Dendritic cell treated with granulocyte-macrophage colony-stimulating factor and Interleukin-4, amounts not matched to agents 40 ng/mL and 50 ng/mL, for 4 days (primary cell): ENCODE measurements around the gene SRRM1.
"Not testable (repeated sequence)": the region's sequence is repeated elsewhere in the genome, so short reads cannot be mapped to it uniquely, and the experiment has no call there.

Experiments
- H3K27ac Mint-ChIP-seq: one replicate; pipeline ENCODE4 v1.8.0; 2022; ENCODE audit warnings: mild to moderate bottlenecking, mixed read lengths
- H3K27me3 Mint-ChIP-seq: one replicate; pipeline ENCODE4 v1.8.0; 2022; ENCODE audit warnings: mild to moderate bottlenecking, mixed read lengths
- H3K36me3 Mint-ChIP-seq: one replicate; pipeline ENCODE4 v1.8.0; 2022; ENCODE audit warnings: low read depth, mixed read lengths
- H3K4me1 Mint-ChIP-seq: one replicate; pipeline ENCODE4 v1.8.0; 2022; ENCODE audit warnings: low read depth, mixed read lengths
- H3K4me3 Mint-ChIP-seq: one replicate; pipeline ENCODE4 v1.8.0; 2022; ENCODE audit warnings: mild to moderate bottlenecking, moderate library complexity, mixed read lengths
- H3K9me3 Mint-ChIP-seq: one replicate; pipeline ENCODE4 v1.8.0; 2022; ENCODE audit warnings: mixed read lengths
- intact Hi-C: fragments of 100-400 bp; cut with micrococcal nuclease; formaldehyde crosslinking; loops from one replicate; pipeline ENCODE4 v1.15.0; 2022

Gene SRRM1

GRCh38 chr1:24707687-24708086, 64.6 kb downstream of the SRRM1 start:
- no peaks in the 10 kb centered on the region for H3K27me3 Mint-ChIP-seq
- intact Hi-C loops, result loop anchor here (2.0 kb wide), 1 partner anchor 39 kb away; no protein-coding TSS in a partner anchor
- H3K4me3 Mint-ChIP-seq, result no peak overlapping the region
- H3K27ac Mint-ChIP-seq, result peak overlapping the region; percentile 92
- H3K9me3 Mint-ChIP-seq, result no peaks in the 10 kb centered on the region
- no peaks in the 10 kb centered on the region for H3K36me3 Mint-ChIP-seq
- peaks cover 49% of the 10 kb centered on the region for H3K4me1 Mint-ChIP-seq

DNA sequence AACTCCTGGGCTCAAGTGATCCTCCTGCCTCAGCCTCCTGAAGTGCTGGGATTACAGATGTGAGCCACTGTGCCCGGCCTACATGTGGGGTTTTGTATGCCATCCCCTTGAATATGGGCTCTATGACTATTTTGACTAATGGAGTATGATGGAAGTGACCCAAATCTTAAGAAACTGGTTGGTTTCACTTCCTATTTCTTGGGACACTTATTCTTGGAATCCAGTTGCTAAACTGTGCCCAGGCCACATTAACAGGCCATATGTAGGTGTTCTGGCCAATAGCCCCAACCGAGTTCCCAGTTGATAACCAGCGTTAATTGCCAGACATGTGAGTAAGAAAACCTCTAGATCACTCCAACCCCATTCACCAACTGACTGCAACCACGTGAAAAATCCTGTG, 65.8 kb downstream of the SRRM1 start:
- Mint-ChIP-seq H3K9me3 (no peaks in the 10 kb centered on the region), H3K27ac (peak overlapping the region; percentile 92), H3K27me3 (no peaks in the 10 kb centered on the region), H3K4me1 (peaks cover 62% of the 10 kb centered on the region), H3K36me3 (no peaks in the 10 kb centered on the region), H3K4me3 (no peak overlapping the region)
- intact Hi-C loops, result loop anchor here (2.0 kb wide), 1 partner anchor 38 kb away; no protein-coding TSS in a partner anchor

GRCh38 chr1:24709791-24710441, 66.8 kb downstream of the SRRM1 start:
- Mint-ChIP-seq H3K9me3 (no peaks in the 10 kb centered on the region), H3K36me3 (no peaks in the 10 kb centered on the region), H3K27me3 (no peaks in the 10 kb centered on the region), H3K4me1 (peaks cover 63% of the 10 kb centered on the region), H3K4me3 (no peak overlapping the region), H3K27ac (peak overlapping the region; percentile 92)
- intact Hi-C loops, result loop anchor here (2.0 kb wide), 1 partner anchor 37 kb away; no protein-coding TSS in a partner anchor

- H3K4me1 Mint-ChIP-seq, result peaks cover 59% of the 10 kb centered on the region
- H3K36me3 Mint-ChIP-seq, result no peaks in the 10 kb centered on the region
- H3K9me3 Mint-ChIP-seq, result no peaks in the 10 kb centered on the region
- H3K27me3 Mint-ChIP-seq, result no peaks in the 10 kb centered on the region
- H3K27ac Mint-ChIP-seq, result peak overlapping the region; percentile 92
- intact Hi-C loops, result no loop called here
- H3K4me3 Mint-ChIP-seq, result no peak overlapping the region
These were observed 68.2 kb downstream of the SRRM1 start for GRCh38 chr1:24711329-24711728.

DNA sequence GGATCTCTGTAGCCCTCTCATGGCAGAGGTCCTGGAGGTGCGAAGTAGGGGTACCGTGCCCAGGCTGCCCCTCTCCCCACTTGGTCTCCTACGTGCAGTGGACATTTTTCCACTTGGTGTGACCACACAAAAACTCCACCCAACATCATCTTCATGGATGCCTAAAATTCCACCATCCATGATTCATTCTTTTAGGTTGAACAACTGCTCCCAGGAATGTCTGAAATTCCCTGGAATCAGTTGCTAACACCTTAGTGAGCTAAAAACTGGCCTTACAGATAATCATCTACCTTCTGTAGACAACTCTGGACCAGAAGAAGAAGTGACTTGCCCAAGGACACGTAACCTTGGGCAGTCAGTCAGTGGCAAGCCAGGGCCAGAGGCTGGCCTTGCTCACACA, 70.1 kb downstream of the SRRM1 start:
- H3K36me3 Mint-ChIP-seq, result no peaks in the 10 kb centered on the region
- intact Hi-C loops, result no loop called here
- H3K4me1 Mint-ChIP-seq, result peaks cover 57% of the 10 kb centered on the region
- no peak overlapping the region for H3K4me3 Mint-ChIP-seq
- no peaks in the 10 kb centered on the region for H3K9me3 Mint-ChIP-seq
- peak overlapping the region; percentile 70 for H3K27ac Mint-ChIP-seq
- H3K27me3 Mint-ChIP-seq, result no peaks in the 10 kb centered on the region

DNA sequence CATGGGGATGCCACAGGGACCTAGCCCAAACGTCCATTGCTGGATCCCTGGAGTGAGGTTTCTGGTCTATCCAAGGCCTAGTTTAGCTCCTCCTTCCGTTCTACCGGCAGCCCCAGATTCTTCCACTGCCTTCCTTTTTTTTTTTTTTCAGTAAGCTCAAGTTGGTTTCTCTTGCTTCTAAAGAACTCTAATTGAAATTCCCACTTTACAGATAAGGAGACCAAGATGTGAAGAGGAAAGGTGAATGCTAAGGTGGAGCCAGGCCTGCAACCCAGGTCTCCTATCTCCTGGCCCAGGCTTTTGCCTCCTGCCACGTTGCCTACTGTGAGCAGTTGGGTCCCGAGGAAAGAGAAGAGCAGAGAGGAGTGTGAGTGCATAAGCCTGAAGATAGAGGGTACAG, 70.6 kb downstream of the SRRM1 start:
- Mint-ChIP-seq H3K36me3 (no peaks in the 10 kb centered on the region), H3K27ac (peak overlapping the region; percentile 70), H3K9me3 (no peaks in the 10 kb centered on the region), H3K4me3 (no peak overlapping the region), H3K4me1 (peaks cover 59% of the 10 kb centered on the region), H3K27me3 (no peaks in the 10 kb centered on the region)
- intact Hi-C loops, result no loop called here

DNA sequence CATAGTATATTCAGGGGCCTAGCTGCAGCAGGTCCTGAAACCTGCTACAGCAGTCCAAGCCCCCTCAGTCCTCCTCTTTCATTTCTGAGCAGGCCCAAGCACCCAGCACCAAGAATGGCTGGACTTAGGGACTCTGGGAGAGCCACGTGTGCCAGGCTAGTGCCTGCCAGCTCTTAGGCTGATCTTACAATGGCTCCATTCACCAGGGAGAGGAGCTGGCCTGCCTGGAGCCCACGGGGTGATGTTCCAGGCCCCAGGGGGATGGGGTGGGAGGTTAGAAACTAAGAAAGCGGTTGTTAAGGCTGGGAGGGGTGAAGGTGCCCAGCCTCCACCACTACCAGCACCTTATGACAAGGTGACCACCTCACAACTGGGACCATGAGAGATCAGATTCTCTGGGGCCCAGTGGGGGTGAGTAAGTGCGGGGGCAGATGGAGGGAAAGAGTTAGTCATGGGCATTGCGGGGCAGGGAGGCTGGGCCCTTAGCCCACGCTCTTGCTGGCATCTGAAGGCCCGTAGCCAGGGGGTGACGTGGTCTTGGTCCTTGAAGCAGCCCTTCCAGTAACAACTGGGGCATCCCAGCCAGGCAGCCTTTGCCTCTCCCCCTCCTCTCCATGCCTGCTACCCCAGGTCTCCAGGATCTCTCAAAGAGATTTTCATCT, 71.9 kb downstream of the SRRM1 start:
- Mint-ChIP-seq H3K27me3 (no peaks in the 10 kb centered on the region), H3K4me1 (peaks cover 62% of the 10 kb centered on the region), H3K36me3 (no peaks in the 10 kb centered on the region), H3K9me3 (no peaks in the 10 kb centered on the region), H3K4me3 (no peak overlapping the region), H3K27ac (peak overlapping the region; percentile 70)
- intact Hi-C loops, result no loop called here

- peak overlapping the region; percentile 18 for H3K27ac Mint-ChIP-seq
These were observed 72.6 kb downstream of the SRRM1 start for GRCh38 chr1:24715658-24716057.

GRCh38 chr1:24717887-24718650, 75.0 kb downstream of the SRRM1 start:
- H3K9me3 Mint-ChIP-seq, result no peaks in the 10 kb centered on the region
- intact Hi-C loops, result no loop called here
- peaks cover 63% of the 10 kb centered on the region for H3K4me1 Mint-ChIP-seq
- no peak overlapping the region for H3K4me3 Mint-ChIP-seq
- no peaks in the 10 kb centered on the region for H3K27me3 Mint-ChIP-seq
- H3K27ac Mint-ChIP-seq, result peak overlapping the region; percentile 46
- no peaks in the 10 kb centered on the region for H3K36me3 Mint-ChIP-seq

More at GRCh38 chr1:24715658-24716057, 72.6 kb downstream of the SRRM1 start:
- intact Hi-C loops, result no loop called here
- Mint-ChIP-seq H3K9me3 (no peaks in the 10 kb centered on the region), H3K36me3 (no peaks in the 10 kb centered on the region), H3K4me3 (no peak overlapping the region), H3K27me3 (no peaks in the 10 kb centered on the region), H3K4me1 (peaks cover 64% of the 10 kb centered on the region)

DNA sequence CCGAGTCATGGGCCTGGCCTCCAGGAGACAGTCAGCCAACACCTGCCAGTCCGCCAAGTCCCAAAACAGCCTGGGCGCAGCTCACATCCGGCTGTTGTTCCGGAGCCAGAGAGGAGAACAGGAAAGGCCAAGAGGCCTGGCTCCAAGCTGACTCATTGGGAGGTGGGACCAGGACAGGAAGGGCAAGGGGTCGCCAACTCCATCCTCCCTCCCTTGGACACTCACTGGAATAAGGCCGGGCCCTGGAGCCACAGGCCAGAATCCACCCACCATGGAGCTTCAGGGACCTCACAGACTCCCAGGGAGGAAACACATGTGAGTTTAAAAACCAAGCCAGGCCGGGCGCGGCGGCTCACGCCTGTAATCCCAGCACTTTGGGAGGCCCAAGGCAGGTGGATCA, 77.0 kb downstream of the SRRM1 start:
- no peaks in the 10 kb centered on the region for H3K36me3 Mint-ChIP-seq
- no peak overlapping the region for H3K4me3 Mint-ChIP-seq
- H3K9me3 Mint-ChIP-seq, result no peaks in the 10 kb centered on the region
- no peaks in the 10 kb centered on the region for H3K27me3 Mint-ChIP-seq
- H3K4me1 Mint-ChIP-seq, result peaks cover 51% of the 10 kb centered on the region
- H3K27ac Mint-ChIP-seq, result peak overlapping the region; percentile 61
- intact Hi-C loops, result no loop called here

- Mint-ChIP-seq H3K9me3 (no peaks in the 10 kb centered on the region), H3K27me3 (no peaks in the 10 kb centered on the region), H3K27ac (no peak overlapping the region), H3K4me1 (peaks cover 58% of the 10 kb centered on the region), H3K4me3 (no peak overlapping the region), H3K36me3 (no peaks in the 10 kb centered on the region)
- intact Hi-C loops, result no loop called here
These were observed 78.4 kb downstream of the SRRM1 start for GRCh38 chr1:24721533-24721932.

GRCh38 chr1:24722073-24723035, 79.3 kb downstream of the SRRM1 start:
- H3K36me3 Mint-ChIP-seq, H3K27me3 Mint-ChIP-seq, H3K9me3 Mint-ChIP-seq, intact Hi-C loops: not testable (repeated sequence)
- Mint-ChIP-seq H3K4me1 (peaks cover 61% of the 10 kb centered on the region), H3K27ac (peak overlapping the region; percentile 22), H3K4me3 (peak overlapping the region; percentile 37)
